HEK293 (cell line): ENCODE results near the gene DHRS4.

Experiments used
- ZBTB11 ChIP-seq: fragments of 450-650 bp; formaldehyde crosslinking; conservative IDR thresholded peaks from 2 replicates; pipeline ENCODE4 v1.5.1; 2016; ENCODE audit warnings: low read depth, missing biosample characterization, missing genetic modification characterization
- ZNF140 ChIP-seq: fragments of 450-650 bp; formaldehyde crosslinking; IDR thresholded peaks from 2 replicates; pipeline ENCODE4 v1.5.1; 2016; ENCODE audit warnings: missing biosample characterization, missing genetic modification characterization
- ZNF274 ChIP-seq, 2 experiments: fragments of 200-500 bp in 1 of 2; fragments of 450-650 bp in 1 of 2; sonication (Bioruptor generic) in 1 of 2; formaldehyde crosslinking in 1 of 2; IDR thresholded peaks; 2 replicates each; pipeline versions ENCODE4 v1.5.1 to v1.6.1; 2014 to 2016; ENCODE audit warnings: borderline replicate concordance in 1 of 2, inconsistent platforms in 1 of 2, low read length in 1 of 2, missing biosample characterization in 1 of 2, missing genetic modification characterization in 1 of 2
- ZNF37A ChIP-seq: fragments of 450-650 bp; IDR thresholded peaks from 2 replicates; pipeline ENCODE4 v1.5.1; 2018; ENCODE audit warnings: missing biosample characterization, missing genetic modification characterization
- ZNF433 ChIP-seq: fragments of 450-650 bp; formaldehyde crosslinking; IDR thresholded peaks from 2 replicates; pipeline ENCODE4 v1.5.1; 2016; ENCODE audit warnings: missing biosample characterization, missing genetic modification characterization, low read depth
- ZNF449 ChIP-seq: fragments of 450-650 bp; formaldehyde crosslinking; IDR thresholded peaks from 2 replicates; pipeline ENCODE4 v1.5.1; 2017; ENCODE audit warnings: missing biosample characterization, mild to moderate bottlenecking, missing genetic modification characterization, moderate library complexity
- ZNF76 ChIP-seq: fragments of 450-650 bp; formaldehyde crosslinking; IDR thresholded peaks from 2 replicates; pipeline ENCODE4; 2016; ENCODE audit warnings: low read depth, missing biosample characterization, missing genetic modification characterization, borderline replicate concordance
- TF ChIP-seq, protein P1 (sequence below): fragments of 450-650 bp; formaldehyde crosslinking; IDR thresholded peaks from 2 replicates; pipeline ENCODE4 v1.5.1; 2016; ENCODE audit warnings: missing biosample characterization, missing genetic modification characterization
- TF ChIP-seq, protein P2 (sequence below): IDR thresholded peaks from 2 replicates; pipeline ENCODE4 v1.6.1; 2011; ENCODE audit warnings: mild to moderate bottlenecking, low read depth, low read length, borderline replicate concordance

- TF ChIP-seq, protein P1, sequence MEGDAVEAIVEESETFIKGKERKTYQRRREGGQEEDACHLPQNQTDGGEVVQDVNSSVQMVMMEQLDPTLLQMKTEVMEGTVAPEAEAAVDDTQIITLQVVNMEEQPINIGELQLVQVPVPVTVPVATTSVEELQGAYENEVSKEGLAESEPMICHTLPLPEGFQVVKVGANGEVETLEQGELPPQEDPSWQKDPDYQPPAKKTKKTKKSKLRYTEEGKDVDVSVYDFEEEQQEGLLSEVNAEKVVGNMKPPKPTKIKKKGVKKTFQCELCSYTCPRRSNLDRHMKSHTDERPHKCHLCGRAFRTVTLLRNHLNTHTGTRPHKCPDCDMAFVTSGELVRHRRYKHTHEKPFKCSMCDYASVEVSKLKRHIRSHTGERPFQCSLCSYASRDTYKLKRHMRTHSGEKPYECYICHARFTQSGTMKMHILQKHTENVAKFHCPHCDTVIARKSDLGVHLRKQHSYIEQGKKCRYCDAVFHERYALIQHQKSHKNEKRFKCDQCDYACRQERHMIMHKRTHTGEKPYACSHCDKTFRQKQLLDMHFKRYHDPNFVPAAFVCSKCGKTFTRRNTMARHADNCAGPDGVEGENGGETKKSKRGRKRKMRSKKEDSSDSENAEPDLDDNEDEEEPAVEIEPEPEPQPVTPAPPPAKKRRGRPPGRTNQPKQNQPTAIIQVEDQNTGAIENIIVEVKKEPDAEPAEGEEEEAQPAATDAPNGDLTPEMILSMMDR, result no peak
- TF ChIP-seq ZNF433 (tag by site-specific recombination), result no peak
- no peak for TF ChIP-seq ZNF76 (tag by site-specific recombination)
- no peak for TF ChIP-seq ZNF274 (IDR thresholded peaks at IDR 0.05; ENCODE audit: low read length)
- no peak for TF ChIP-seq ZNF274 (tag by site-specific recombination; IDR thresholded peaks at IDR 0.05; ENCODE audit: borderline replicate concordance)
- no peak for TF ChIP-seq ZNF449 (tag by site-specific recombination)
- TF ChIP-seq ZNF37A (tag by site-specific recombination), result no peak
- TF ChIP-seq ZNF140 (tag by site-specific recombination), result no peak
- no peak for TF ChIP-seq ZBTB11 (tag by site-specific recombination)
- TF ChIP-seq, protein P2, sequence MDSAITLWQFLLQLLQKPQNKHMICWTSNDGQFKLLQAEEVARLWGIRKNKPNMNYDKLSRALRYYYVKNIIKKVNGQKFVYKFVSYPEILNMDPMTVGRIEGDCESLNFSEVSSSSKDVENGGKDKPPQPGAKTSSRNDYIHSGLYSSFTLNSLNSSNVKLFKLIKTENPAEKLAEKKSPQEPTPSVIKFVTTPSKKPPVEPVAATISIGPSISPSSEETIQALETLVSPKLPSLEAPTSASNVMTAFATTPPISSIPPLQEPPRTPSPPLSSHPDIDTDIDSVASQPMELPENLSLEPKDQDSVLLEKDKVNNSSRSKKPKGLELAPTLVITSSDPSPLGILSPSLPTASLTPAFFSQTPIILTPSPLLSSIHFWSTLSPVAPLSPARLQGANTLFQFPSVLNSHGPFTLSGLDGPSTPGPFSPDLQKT, result no peak
Measured at GRCh38 chr14:23929136-23929535, 24.4 kb upstream of the DHRS4 start.
